ENCODE results near the gene PITPNC1.

GRCh38 chr17:67485666-67486065, 108.6 kb downstream of the PITPNC1 start:
- TF ChIP-seq, protein P1, sequence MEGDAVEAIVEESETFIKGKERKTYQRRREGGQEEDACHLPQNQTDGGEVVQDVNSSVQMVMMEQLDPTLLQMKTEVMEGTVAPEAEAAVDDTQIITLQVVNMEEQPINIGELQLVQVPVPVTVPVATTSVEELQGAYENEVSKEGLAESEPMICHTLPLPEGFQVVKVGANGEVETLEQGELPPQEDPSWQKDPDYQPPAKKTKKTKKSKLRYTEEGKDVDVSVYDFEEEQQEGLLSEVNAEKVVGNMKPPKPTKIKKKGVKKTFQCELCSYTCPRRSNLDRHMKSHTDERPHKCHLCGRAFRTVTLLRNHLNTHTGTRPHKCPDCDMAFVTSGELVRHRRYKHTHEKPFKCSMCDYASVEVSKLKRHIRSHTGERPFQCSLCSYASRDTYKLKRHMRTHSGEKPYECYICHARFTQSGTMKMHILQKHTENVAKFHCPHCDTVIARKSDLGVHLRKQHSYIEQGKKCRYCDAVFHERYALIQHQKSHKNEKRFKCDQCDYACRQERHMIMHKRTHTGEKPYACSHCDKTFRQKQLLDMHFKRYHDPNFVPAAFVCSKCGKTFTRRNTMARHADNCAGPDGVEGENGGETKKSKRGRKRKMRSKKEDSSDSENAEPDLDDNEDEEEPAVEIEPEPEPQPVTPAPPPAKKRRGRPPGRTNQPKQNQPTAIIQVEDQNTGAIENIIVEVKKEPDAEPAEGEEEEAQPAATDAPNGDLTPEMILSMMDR (IDR thresholded peaks at IDR 0.05), result no peak
- TF ChIP-seq POLR2AphosphoS5 (IDR thresholded peaks at IDR 0.05; ENCODE audit: insufficient read depth in 1 of 2, low read depth in 1 of 2) (no peak), POLR2A (IDR thresholded peaks at IDR 0.05) (no peak)
